Esophagus muscularis mucosa (tissue), 4 donors: ENCODE results near the gene PET100. TPM values are rescaled to one million over a fixed set of nuclear protein-coding genes. Genes with fewer than 3 reads are reported as not detected.

ENCODE experiments used
- DNase-seq: peaks from one replicate; pipeline ENCODE4 v3.0.0-alpha.2; 2017; ENCODE audit errors: extremely low spot score
- H3K27ac ChIP-seq, 4 donors: fragments of 200-600 bp; sonication (generic); replicated peaks in 1 of 4; 1 replicate in 3 of 4; 2 replicates in 1 of 4; pipeline ENCODE4 v1.5.1; 2016 to 2019; ENCODE audit warnings: mild to moderate bottlenecking in 1 of 4
- H3K27me3 ChIP-seq, 4 donors: fragments of 200-600 bp; sonication (generic); one replicate each; pipeline versions ENCODE4 v1.5.1 to v1.6.0; 2016 to 2019
- H3K36me3 ChIP-seq, 4 donors: fragments of 200-600 bp; sonication (generic); one replicate each; pipeline ENCODE4 v1.5.1; 2016 to 2019
- H3K4me1 ChIP-seq, 4 donors: fragments of 200-600 bp; sonication (generic); one replicate each; pipeline ENCODE4 v1.5.1; 2016 to 2019
- H3K4me3 ChIP-seq, 4 donors: fragments of 200-600 bp; sonication (generic); 1 replicate in 2 of 4; 2 replicates in 2 of 4; pipeline ENCODE4 v1.5.1; 2016 to 2019; ENCODE audit warnings: mild to moderate bottlenecking in 4 of 4, moderate library complexity in 1 of 4
- H3K9me3 ChIP-seq, 4 donors: fragments of 200-600 bp; sonication (generic); 1 replicate in 3 of 4; 2 replicates in 1 of 4; pipeline ENCODE4 v1.5.1; 2016 to 2019
- CTCF ChIP-seq, 3 experiments: fragments of 200-600 bp in 2 of 3; fragments of 450-650 bp in 1 of 3; sonication (generic) in 2 of 3; IDR thresholded peaks; one replicate each; pipeline ENCODE4 v1.5.1; 2017 to 2019; ENCODE audit warnings: antibody characterized with exemption in 3 of 3, mild to moderate bottlenecking in 2 of 3, moderate library complexity in 1 of 3
- EP300 ChIP-seq: sonication (generic); formaldehyde crosslinking; IDR thresholded peaks from one replicate; pipeline ENCODE4 v1.6.1; 2017; ENCODE audit warnings: antibody characterized with exemption
- POLR2A ChIP-seq: fragments of 450-650 bp; IDR thresholded peaks from one replicate; pipeline ENCODE4 v1.6.1; 2017; ENCODE audit warnings: antibody characterized with exemption, moderate library complexity, mild to moderate bottlenecking, low read depth
- POLR2AphosphoS5 ChIP-seq, 2 donors: sonication (generic); formaldehyde crosslinking; IDR thresholded peaks; one replicate each; pipeline ENCODE4 v1.6.1; 2017; ENCODE audit warnings: antibody characterized with exemption in 2 of 2
- WGBS: methylation state at CpG from one replicate; pipeline ENCODE4 v1.1.5; 2018; 5-methylcytosine and 5-hydroxymethylcytosine counted together
- intact Hi-C: fragments of 100-400 bp; cut with DNase I; formaldehyde crosslinking; loops from one replicate; pipeline ENCODE4 v1.15.1; 2023
- total RNA-seq, 4 donors: library from RNA; depleted of rRNA; stranded (reverse); fragments of >200 nt; gene quantifications; one replicate each; pipeline versions ENCODE4 v1.1.0 to v1.2.1, GENCODE V29; 2016

The PET100 gene
- total RNA-seq, 4 donors from 2014 or later: 19.5 to 80.9 (median 26.2) TPM

GRCh38 chr19:7632340-7633203 is 3.0 kb downstream of the PET100 start:
- intact Hi-C loops: no loop called here
- Histone ChIP-seq H3K9me3 (no peaks in the 10 kb centered on the region), H3K4me3 (no peak overlapping the region), H3K27ac (no peak overlapping the region), H3K4me1 (peaks cover 27 to 48% (median 36%) of the 10 kb centered on the region in 4 donors), H3K27me3 (peaks cover 0 to 27% (median 11%) of the 10 kb centered on the region in 4 donors), H3K36me3 (peaks cover 0 to 20% (median 8%) of the 10 kb centered on the region in 4 donors)
- WGBS: 91% methylated on average over 20 of the region's 40 CpGs
- DNase-seq: no peak
- no peak for TF ChIP-seq EP300
- no peak for TF ChIP-seq POLR2A
- TF ChIP-seq POLR2AphosphoS5 (IDR thresholded peaks at IDR 0.05): no peak
- no peak for TF ChIP-seq CTCF (IDR thresholded peaks at IDR 0.05)

- no peak within 1 kb of the TSS for H3K27ac ChIP-seq
- intact Hi-C loops: no loop called here
- H3K4me1 ChIP-seq: peaks cover 16 to 36% (median 25%) of the 10 kb centered on the region in 4 donors
- H3K36me3 ChIP-seq: peaks cover 0 to 17% (median 7%) of the 10 kb centered on the region in 4 donors
- no peaks in the 10 kb centered on the region for H3K9me3 ChIP-seq
- no peak for DNase-seq
- H3K4me3 ChIP-seq: no peak within 1 kb of the TSS
- TF ChIP-seq EP300: no peak
- no peak for TF ChIP-seq POLR2AphosphoS5 (IDR thresholded peaks at IDR 0.05)
- TF ChIP-seq POLR2A: no peak
- TF ChIP-seq CTCF (IDR thresholded peaks at IDR 0.05): no peak
- H3K27me3 ChIP-seq: peaks cover 0 to 39% (median 18%) of the 10 kb centered on the region in 4 donors
- 51% methylated on average over 2 of the region's 2 CpGs for WGBS
These were observed 4.1 kb downstream of the PET100 start, which contains the start of gene PCP2 for GRCh38 chr19:7633698-7634097. Gene PCP2 (minus strand): TSS chr19:7633719. CDS start chr19:7633457, 262 bp downstream.

GRCh38 chr19:7635670-7636069 is 6.1 kb downstream of the PET100 start:
- TF ChIP-seq POLR2A: no peak
- TF ChIP-seq EP300: no peak
- no peak for TF ChIP-seq POLR2AphosphoS5 (IDR thresholded peaks at IDR 0.05)
- no peak for TF ChIP-seq CTCF (IDR thresholded peaks at IDR 0.05)
- H3K4me3 ChIP-seq: no peak overlapping the region

DNA sequence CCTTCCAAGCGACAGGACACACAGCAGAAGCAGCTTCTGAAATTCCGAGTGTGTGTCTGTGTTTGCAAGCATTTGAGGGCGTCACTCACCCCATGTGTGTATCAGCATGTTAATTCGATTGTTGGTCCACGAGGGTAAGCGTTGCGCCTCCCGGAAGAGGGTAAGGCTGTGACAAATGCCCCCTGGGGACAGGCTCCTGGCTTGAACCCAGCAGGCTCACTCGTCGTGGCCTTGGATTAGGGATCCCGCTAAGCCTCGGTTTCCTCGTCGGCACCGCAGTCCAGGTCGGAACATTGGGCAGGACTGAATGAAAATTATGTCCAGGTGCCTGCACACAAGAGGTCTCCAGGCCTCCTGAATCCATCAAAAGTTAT is 6.7 kb downstream of the PET100 start:
- TF ChIP-seq POLR2AphosphoS5 (IDR thresholded peaks at IDR 0.05): no peak
- no peak for TF ChIP-seq EP300
- TF ChIP-seq POLR2A: no peak
- TF ChIP-seq CTCF (IDR thresholded peaks at IDR 0.05): no peak
- no peak for DNase-seq
- peak overlapping the region in 1 of 4 donors; percentile 65 for H3K27ac ChIP-seq
- 70% methylated on average over 16 of the region's 16 CpGs for WGBS
- intact Hi-C loops: no loop called here
- H3K4me3 ChIP-seq: peak overlapping the region; percentile 44 to 59 (median 45)
- H3K27me3 ChIP-seq: peaks cover 0 to 60% (median 20%) of the 10 kb centered on the region in 4 donors
- peaks cover 0 to 16% (median 7%) of the 10 kb centered on the region in 4 donors for H3K36me3 ChIP-seq
- peaks cover under 1 to 18% (median 9%) of the 10 kb centered on the region in 4 donors for H3K4me1 ChIP-seq
- H3K9me3 ChIP-seq: no peaks in the 10 kb centered on the region

More at GRCh38 chr19:7635670-7636069, 6.1 kb downstream of the PET100 start:
- Histone ChIP-seq H3K9me3 (no peaks in the 10 kb centered on the region), H3K27me3 (peaks cover 0 to 54% (median 20%) of the 10 kb centered on the region in 4 donors), H3K36me3 (peaks cover 0 to 17% (median 7%) of the 10 kb centered on the region in 4 donors), H3K27ac (no peak overlapping the region), H3K4me1 (peaks cover 7 to 25% (median 15%) of the 10 kb centered on the region in 4 donors)
- intact Hi-C loops: no loop called here
- 54% methylated on average over 6 of the region's 6 CpGs for WGBS
- no peak for DNase-seq
